ENCODE measurements around the gene VCX3B.
A peak's percentile ranks its signal among the peaks of the same experiment; 100 is the strongest.
"Not testable (repeated sequence)": the region's sequence is repeated elsewhere in the genome, so short reads cannot be mapped to it uniquely, and the experiment has no call there.

Gene VCX3B

DNA sequence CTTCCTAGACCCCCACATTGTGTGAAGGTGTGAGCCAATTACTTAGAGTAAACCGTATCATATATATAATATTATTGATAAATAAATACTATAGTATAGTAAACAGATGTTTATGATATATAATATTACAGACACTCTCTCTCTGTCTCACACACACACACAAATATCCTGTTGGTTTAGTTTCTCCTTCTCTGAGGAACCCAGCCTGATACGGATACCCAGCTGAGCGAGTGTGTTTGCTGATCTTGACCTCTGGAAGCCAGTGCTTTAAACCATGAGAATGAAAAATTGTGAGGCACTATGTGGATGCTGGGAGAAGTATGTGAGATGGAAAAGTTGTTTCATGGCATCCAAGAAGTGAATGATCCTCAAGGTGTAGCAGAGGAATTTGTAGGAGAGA lies at the start of gene VCX3B:
Gene VCX3B (plus strand): TSS at position 301 of the 400 bp plus-strand sequence. CDS start 621 bp downstream, outside the sequence.
- DNase-seq: not testable (repeated sequence)

DNA sequence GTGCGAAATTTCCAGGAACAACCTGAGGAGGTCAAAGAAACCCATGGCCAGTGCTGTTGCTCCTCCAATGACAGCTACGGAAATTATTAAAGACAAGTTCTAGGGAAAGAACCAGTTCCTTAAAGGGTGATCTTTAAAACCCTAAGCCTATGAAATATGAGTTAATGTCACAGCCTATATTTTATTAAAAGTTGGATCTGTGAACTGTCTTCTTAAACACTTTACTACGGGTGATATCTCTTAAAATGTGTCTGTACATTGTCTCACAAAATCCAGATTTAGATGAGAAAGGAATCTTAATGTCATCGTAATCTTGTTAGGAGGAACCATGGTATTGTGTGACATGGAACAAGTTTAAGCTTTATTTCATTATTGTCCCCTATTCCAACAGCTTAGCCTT lies 46.3 kb upstream of the VCX3B start:
- DNase-seq: no peak

DNA sequence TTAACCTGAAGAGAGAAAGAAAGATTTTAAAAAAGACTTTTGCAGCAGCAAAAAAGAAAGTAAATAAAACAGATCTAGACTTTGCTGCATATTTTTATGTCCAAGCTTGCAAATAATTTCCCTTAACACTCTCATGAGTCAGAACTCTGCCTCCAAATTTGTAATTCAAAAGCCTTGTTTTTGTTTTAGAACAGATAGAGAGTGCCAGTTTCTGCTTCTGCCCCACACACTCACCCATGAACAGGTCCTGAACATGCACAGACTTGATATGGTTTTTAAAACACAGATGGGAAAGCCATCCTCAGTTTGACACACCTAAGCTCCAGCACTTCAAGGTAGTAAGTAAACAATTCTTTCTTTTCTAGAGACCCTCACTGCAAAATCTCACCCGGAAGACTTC lies 39.7 kb upstream of the VCX3B start:
- DNase-seq: no peak

DNA sequence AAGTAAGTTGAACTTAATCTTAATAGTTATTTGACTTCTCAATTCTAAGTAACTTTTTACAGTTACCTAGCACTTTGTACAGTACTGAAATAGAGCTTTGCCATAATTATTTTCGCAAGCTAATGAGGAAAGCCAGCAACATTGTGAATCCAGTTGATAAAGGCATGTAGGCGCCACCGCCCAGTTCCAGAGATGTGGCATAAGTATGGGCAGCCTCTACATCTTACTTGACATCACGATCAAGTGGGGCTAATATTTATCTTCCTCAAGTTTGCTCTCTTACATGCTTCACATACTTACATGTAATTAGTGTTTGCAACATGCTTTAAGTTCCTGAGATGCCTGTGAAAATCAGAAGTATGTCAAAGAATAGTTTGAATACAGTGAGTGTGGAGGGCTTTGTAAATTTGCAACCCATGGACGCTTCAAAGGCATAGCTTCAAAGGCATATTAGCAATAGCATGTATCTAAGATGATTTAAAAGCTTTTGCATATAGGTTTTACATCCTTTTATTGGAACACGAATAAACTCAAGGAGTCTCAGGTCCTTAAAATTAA lies 34.9 kb upstream of the VCX3B start:
- DNase-seq: no peak

DNA sequence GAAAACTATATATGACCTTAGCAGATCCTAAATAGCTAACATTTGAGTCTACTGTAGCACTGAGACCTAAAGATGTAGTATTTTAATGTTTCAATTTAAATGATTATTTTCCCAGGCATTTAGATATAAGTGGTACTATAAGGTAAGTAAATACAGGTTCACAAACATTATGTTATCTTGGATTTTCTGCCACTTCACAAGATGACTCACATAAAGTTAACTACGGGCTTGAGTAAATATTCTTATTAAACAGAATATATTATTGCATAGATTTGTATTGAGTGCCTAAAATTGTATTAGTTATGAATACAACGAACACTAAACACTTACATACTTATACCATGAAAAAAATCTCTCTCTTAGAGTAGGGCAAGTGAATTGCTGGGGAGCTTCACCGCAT lies 34.2 kb upstream of the VCX3B start:
- no peak for DNase-seq

DNA sequence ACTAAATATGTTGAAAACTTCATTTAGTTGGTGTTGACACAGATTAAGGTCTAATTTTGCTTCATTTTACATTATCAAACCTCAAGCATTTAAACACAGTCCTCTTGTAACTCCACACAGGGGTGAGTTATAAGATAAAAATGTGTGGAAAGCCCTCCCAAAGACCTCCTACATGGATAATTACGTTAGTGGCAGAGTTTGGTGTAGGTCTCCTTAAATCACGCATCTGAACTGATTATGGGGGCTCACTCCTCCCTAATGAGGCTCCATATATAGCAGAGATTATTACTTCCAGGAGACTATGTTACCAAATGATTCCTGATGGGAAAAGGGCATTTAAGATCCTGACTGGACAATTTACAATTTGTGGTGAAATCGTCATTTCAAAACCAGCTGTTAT lies 32.2 kb upstream of the VCX3B start:
- no peak for DNase-seq

DNA sequence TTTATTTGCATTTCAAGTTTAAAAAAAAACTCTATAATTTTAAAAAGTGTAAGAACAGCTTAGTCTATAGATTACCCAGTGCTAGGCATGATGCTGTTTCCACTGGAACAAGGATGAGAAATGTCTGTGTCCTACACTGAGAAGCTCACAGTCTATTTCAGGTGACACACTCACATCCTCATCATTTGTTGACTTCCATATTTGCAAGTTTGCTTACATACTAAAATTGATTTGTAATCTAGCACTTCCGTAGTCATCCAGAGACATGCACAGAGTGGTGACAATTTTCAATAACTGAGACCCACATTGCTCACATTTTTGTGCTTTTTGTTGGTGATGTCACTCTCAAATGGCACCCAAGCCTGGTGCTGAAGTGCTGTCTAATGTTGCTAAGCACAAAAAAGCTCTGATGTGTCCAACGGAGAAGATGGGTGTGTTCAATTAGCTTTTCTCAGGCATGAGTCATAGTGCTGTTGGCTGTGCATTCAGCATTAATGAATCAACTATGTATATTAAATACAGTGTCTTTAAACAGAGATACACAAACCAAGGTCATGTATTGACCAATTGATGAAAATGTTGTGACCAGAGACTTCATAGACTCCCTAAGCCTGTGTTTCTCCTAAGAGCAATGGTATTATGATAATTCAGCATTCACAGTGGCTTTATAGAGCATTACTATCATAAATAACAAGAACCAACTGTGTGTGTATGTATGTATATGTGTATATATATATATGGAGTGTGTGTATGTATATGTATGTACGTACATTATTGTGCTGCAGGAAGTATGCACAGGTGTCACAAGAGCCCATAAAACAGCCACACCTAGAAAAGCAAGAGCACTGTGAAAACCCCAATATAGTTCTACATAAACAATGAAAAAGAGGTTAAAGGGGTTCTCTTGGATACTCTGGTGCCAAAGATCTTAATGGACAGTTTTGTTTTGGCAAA lies 31.2 kb upstream of the VCX3B start:
- DNase-seq: no peak

DNA sequence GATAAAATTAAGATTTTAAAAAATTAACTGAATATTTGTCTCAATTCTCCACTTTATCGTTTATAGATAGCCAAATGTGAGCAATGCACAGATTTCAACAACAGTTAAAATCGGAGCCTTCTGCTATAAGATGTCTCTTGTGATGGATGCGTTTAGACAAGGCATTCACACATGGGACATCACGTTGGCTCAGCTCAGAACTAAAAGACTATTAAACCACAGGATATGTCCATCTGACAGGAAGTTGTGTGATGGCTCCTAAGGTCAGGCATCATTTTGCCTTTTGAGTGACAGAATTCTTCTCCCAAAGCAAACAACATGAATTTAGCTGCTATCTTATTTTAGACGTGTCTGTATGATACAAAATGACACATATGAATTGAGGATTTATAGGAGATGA lies 17.3 kb upstream of the VCX3B start:
- no peak for DNase-seq

DNA sequence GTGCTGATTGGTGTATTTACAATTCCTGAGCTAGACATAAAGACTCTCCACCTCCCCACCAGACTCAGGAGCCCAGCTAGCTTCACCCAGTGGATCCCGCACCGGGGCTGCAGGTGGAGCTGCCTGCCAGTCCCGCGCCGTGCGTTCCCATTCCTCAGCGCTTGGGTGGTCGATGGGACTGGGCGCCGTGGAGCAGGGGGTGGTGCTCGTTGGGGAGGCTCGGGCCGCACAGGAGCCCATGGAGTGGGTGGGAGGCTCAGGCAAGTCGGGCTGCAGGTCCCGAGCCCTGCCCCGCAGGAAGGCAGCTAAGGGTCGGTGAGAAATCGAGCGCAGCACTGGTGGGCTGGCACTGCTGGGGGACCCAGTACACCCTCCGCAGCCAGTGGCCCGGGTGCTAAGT lies 12.3 kb upstream of the VCX3B start:
- DNase-seq: not testable (repeated sequence)

DNA sequence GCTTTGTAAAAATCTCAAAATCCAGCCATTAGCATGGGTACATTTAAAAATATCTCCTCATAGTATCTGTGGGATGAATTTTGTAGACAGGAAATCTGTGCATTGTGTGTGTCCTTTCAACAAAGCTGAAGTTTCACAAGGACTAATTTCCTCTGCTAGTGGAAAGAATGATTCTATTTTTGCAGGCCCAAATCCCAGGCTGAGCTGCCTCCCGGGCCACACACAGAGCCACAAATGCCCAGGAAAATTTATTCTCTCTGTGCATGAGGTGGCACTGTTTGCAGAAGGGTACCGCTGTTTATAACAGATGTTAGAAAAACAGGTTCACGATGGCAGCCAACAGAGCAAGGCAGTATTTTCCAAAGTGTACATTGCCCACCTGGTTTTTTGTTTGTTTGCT lies 11.0 kb upstream of the VCX3B start:
- DNase-seq: no peak

DNA sequence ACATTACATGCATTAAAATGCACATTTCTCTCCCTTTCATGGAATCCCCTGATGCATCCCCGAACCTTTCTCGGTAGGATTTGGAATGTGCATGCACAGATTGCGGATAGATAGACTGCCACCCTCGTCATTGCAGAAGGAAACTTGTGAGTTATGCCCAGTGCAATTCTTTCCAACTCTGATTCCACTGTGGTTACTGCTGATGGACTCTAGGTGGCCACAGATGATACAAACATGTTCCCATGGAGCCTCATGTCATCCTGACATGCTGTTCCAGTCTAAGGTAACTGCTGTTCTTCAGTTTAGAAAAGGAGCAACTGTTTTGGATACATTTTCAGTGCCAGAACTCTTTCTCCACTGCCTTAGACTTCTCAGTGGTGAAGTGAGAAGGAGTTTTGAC lies 9.1 kb upstream of the VCX3B start:
- no peak for DNase-seq

DNA sequence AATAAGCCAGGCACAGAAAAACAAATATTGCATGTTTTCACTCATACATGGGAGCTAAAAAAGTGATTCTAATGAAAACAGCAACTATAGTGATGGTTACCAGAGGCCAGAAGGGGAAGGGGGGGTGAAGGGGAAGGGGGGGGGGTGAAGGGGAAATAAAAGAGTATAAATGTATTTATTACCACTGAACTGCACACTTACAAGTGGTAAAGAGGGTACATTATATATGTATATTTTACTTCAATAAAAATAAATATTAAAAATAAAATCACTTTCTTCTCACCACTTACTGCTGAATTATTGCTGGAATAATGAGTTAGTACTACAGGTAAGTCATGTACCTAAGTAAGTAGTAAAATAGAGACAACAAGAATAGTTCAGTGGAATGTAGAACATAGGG lies 2.1 kb upstream of the VCX3B start:
- no peak for DNase-seq

DNA sequence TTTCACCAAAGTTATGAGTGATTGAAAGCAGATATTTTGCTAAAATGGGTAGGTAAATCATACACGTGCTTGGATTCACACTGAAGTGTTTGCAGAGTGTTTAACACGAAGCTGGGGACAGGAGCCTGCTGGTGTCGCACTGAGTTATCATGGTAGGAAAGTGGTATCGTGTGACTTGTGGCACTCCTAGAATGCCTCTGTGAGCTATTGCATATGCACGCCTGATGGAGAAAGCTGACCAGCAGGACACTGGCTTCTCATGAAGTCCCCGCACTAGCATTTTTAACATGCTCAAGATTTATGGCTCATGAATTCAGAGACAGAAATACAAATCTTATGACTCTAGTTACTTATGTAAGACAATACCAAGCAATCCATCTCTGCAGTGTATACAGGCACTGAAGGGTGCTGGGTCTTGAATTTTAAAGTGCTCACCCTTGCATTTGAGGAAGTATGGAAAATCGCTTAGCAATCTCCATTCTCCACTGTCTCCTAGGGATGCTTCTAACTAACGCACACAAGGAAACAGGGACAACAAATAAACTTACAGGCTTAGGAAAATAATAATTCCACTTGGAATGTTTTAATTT lies 19.8 kb downstream of the VCX3B start:
- DNase-seq: peak; percentile 32

DNA sequence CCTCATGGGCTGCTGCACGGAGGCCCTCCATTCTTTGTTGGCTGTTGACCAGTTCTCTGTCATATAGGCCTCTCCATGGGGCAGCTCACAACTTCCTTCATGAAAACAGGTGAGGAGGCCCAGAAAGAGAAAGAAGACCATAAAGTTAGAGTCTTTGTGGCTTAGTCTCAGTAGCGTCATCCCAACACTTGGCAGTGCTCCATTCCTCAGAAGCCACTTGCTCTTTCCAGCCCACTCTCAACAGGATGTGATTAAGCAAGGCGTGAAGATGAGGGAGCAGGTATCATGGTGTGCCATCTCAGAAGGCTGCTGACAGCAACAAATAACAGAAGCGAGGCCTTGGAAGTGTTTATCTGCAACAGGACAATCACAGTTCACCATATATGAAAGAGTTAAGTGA lies 30.4 kb downstream of the VCX3B start:
- DNase-seq: not testable (repeated sequence)

DNA sequence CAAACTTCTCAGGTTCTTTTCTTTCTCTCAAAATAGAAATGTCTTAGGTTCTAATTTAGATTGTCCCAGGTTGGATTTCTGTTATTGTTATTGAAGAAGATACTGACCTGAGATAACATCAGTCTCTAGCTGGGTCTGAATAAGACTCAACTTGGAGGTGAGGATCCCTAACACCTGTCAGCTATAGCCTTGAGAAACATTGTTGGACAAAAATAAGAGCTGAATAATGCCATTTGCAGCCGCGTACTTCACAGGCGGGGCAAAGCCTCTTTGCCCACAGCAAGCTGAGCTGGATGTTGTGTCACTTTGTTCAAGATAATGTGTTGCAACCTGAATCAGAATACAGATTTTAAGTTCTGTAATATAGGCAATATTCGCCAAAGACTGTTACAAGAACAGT lies 35.6 kb downstream of the VCX3B start:
- DNase-seq: no peak

DNA sequence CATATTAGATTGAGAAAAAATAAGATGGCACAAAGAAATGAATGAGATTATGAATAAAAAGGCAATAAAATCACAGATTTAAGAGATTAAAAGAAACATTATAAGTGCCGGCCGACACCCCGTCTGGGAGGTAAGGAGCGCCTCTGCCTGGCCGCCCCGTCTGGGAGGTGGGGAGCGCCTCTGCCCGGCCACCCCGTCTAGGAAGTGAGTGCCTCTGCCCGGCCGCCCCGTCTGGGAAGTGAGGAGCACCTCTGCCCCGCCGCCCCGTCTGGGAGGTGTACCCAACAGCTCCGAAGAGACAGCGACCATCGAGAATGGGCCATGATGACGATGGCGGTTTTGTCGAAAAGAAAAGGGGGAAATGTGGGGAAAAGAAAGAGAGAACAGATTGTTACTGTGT lies 37.5 kb downstream of the VCX3B start:
- DNase-seq: not testable (repeated sequence)

DNA sequence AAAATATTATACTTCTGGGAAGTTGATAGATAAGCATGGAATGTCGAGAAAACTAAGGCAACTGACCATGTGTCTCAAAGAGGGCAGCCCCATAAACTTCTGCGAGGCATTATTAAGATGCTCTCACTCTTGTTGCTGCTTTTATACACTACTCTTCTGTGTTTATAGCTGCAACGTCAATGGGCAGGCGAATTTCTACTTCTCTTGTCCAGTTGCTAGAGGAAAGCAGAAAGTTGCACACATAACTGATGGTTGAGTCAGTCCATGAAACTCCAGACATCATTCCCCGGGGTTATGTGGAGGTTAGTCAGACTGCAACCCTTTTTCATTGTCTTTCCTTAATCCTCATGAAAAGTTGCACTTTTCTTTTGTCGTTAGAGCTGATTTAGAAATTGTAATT lies 39.8 kb downstream of the VCX3B start:
- DNase-seq: no peak

Measured in NCI-H510A (cell line).